RWPE2 (cell line): ENCODE results near the gene CRLF1.
"Not testable (repeated sequence)": the region's sequence is repeated elsewhere in the genome, so short reads cannot be mapped to it uniquely, and the experiment has no call there.

Experiments used
- ATAC-seq: fragments of 200-7000 bp; cut with Tn5 transposase; 3 replicates; pipeline ENCODE4 v1.9.1; 2021; ENCODE audit warnings: low read depth
- DNase-seq: peaks from one replicate; pipeline ENCODE4 v3.0.0-alpha.2; 2020; ENCODE audit warnings: low spot score
- H3K27ac ChIP-seq: fragments of 450-650 bp; 2 replicates; pipeline ENCODE4 v1.5.1; 2017; ENCODE audit warnings: mild to moderate bottlenecking; ENCODE audit not compliant: poor library complexity, severe bottlenecking
- H3K27me3 ChIP-seq: fragments of 250-450 bp; sonication (Bioruptor Pico); 2 replicates; pipeline ENCODE4 v1.5.1; 2021; ENCODE audit warnings: mild to moderate bottlenecking, moderate library complexity; ENCODE audit not compliant: insufficient read depth, poor library complexity, severe bottlenecking
- H3K36me3 ChIP-seq: fragments of 250-450 bp; sonication (Bioruptor Pico); 2 replicates; pipeline ENCODE4 v1.5.1; 2020; ENCODE audit warnings: low read depth, mild to moderate bottlenecking, moderate library complexity
- H3K4me1 ChIP-seq: fragments of 250-450 bp; sonication (Bioruptor Pico); 2 replicates; pipeline ENCODE4 v1.5.1; 2021; ENCODE audit warnings: mild to moderate bottlenecking, moderate library complexity; ENCODE audit not compliant: insufficient read depth, poor library complexity, severe bottlenecking
- H3K4me3 ChIP-seq: fragments of 250-450 bp; sonication (Bioruptor Pico); 2 replicates; pipeline ENCODE4 v1.5.1; 2021; ENCODE audit warnings: mild to moderate bottlenecking, moderate library complexity; ENCODE audit not compliant: severe bottlenecking
- H3K9me3 ChIP-seq: fragments of 250-450 bp; sonication (Bioruptor Pico); 2 replicates; pipeline ENCODE4 v1.5.1; 2021; ENCODE audit warnings: mild to moderate bottlenecking, moderate library complexity; ENCODE audit not compliant: severe bottlenecking
- CTCF ChIP-seq: fragments of 450-650 bp; IDR thresholded peaks from one replicate; pipeline ENCODE4 v1.5.1; 2017; ENCODE audit warnings: mild to moderate bottlenecking, moderate library complexity; ENCODE audit not compliant: poor library complexity, severe bottlenecking

CRLF1 gene

GRCh38 chr19:18593367-18594095, 13.1 kb downstream of the CRLF1 start:
- Histone ChIP-seq H3K27me3 (no peaks in the 10 kb centered on the region), H3K9me3 (no peaks in the 10 kb centered on the region), H3K36me3 (peaks cover 8% of the 10 kb centered on the region; the same call in 1 of the 2 replicates), H3K4me3 (no peak overlapping the region), H3K4me1 (peaks cover 5% of the 10 kb centered on the region), H3K27ac (no peak overlapping the region)
- DNase-seq (peak; percentile 57), ATAC-seq (no peak)
- no peak for TF ChIP-seq CTCF

- not testable (repeated sequence) for H3K4me1 ChIP-seq, ATAC-seq, H3K36me3 ChIP-seq
Observed at GRCh38 chr19:18592732-18593131, 13.9 kb downstream of the CRLF1 start.

GRCh38 chr19:18591735-18592385, 14.7 kb downstream of the CRLF1 start:
- no peak for DNase-seq
- no peak for ATAC-seq
- no peak for TF ChIP-seq CTCF
- Histone ChIP-seq H3K9me3 (no peaks in the 10 kb centered on the region), H3K36me3 (peaks cover 8% of the 10 kb centered on the region; the same call in 1 of the 2 replicates), H3K4me1 (peaks cover 5% of the 10 kb centered on the region), H3K27me3 (no peaks in the 10 kb centered on the region), H3K4me3 (no peak overlapping the region), H3K27ac (no peak overlapping the region)

More at GRCh38 chr19:18592732-18593131, 13.9 kb downstream of the CRLF1 start:
- not testable (repeated sequence) for H3K9me3 ChIP-seq, H3K27me3 ChIP-seq, H3K27ac ChIP-seq, H3K4me3 ChIP-seq, DNase-seq

GRCh38 chr19:18590273-18591272, 16.0 kb downstream of the CRLF1 start:
- peak; percentile 83 for DNase-seq
- Histone ChIP-seq H3K27me3 (no peaks in the 10 kb centered on the region), H3K4me3 (peak overlapping the region; percentile 63), H3K4me1 (peaks cover 5% of the 10 kb centered on the region), H3K27ac (peak overlapping the region; percentile 79), H3K9me3 (no peaks in the 10 kb centered on the region), H3K36me3 (peaks cover 8% of the 10 kb centered on the region; the same call in 1 of the 2 replicates)
- ATAC-seq = peak; percentile 39
- TF ChIP-seq CTCF = peak; percentile 49
